Measurements from ENCODE around the gene SLX9. TPM values are rescaled to one million over a fixed set of nuclear protein-coding genes. Genes with fewer than 3 reads are reported as not detected.
"Not testable (repeated sequence)": the region's sequence is repeated elsewhere in the genome, so short reads cannot be mapped to it uniquely, and the experiment has no call there.

The SLX9 gene
- total and polyA plus RNA-seq, 7 donors, result 9.7 to 38.8 (median 20.7) TPM

- DNase-seq, result no peak
- H3K27ac ChIP-seq, result peak overlapping the region; percentile 54 to 92 (median 72)
Measured at GRCh38 chr21:44912158-44912473, 27.7 kb upstream of the SLX9 start.

DNA sequence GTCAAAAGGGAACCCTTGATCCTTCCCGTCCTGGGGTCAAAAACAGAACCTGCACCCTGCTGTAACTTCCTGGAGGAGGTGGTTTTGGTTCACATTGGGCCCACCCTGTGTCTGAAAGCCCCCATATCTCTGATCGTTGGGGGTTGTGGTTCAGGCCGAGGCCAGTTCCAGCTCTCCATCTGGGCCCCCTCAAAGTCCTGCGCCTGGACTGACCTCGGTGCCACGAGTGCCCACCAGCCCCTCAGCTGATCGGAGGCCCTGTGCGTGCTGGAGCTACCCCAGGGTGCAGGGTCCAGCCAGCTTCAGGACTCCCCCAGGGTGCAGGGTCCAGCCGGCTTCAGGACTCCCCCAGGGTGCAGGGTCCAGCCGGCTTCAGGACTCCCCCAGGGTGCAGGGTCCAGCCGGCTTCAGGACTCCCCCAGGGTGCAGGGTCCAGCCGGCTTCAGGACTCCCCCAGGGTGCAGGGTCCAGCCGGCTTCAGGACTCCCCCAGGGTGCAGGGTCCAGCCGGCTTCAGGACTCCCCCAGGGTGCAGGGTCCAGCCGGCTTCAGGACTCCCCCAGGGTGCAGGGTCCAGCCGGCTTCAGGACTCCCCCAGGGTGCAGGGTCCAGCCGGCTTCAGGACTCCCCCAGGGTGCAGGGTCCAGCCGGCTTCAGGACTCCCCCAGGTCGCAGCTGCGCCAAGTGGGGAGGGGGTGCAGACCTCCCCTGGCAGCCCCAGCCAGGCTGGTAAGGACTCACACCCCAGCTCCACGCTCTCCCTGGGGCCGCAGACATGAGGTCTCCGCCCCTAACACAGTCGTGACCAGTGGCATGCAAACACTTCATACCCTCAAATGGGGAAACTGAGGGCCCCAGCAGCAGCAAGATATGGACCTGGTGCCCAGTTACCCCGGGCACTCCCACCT lies 27.1 kb upstream of the SLX9 start:
- H3K4me3 ChIP-seq; intact Hi-C loops (cut with DNase I): not testable (repeated sequence)
- WGBS, 2 donors, result 72 to 73% methylated on average over 19 of the region's 25 CpGs

More at GRCh38 chr21:44912158-44912473, 27.7 kb upstream of the SLX9 start:
- H3K4me3 ChIP-seq, result no peak overlapping the region
- intact Hi-C loops (cut with DNase I), result no loop called here
- H3K4me1 ChIP-seq, result peaks cover 0 to 49% (median 45%) of the 10 kb centered on the region in 4 donors
- H3K36me3 ChIP-seq, result no peaks in the 10 kb centered on the region
- no peaks in the 10 kb centered on the region for H3K9me3 ChIP-seq
- WGBS, 2 donors, result 31 to 34% methylated on average over 8 of the region's 8 CpGs
- H3K27me3 ChIP-seq, result no peaks in the 10 kb centered on the region
- TF ChIP-seq EP300 (IDR thresholded peaks at IDR 0.05), result no peak
- no peak for TF ChIP-seq POLR2AphosphoS5 (IDR thresholded peaks at IDR 0.05)
- TF ChIP-seq, protein P1, sequence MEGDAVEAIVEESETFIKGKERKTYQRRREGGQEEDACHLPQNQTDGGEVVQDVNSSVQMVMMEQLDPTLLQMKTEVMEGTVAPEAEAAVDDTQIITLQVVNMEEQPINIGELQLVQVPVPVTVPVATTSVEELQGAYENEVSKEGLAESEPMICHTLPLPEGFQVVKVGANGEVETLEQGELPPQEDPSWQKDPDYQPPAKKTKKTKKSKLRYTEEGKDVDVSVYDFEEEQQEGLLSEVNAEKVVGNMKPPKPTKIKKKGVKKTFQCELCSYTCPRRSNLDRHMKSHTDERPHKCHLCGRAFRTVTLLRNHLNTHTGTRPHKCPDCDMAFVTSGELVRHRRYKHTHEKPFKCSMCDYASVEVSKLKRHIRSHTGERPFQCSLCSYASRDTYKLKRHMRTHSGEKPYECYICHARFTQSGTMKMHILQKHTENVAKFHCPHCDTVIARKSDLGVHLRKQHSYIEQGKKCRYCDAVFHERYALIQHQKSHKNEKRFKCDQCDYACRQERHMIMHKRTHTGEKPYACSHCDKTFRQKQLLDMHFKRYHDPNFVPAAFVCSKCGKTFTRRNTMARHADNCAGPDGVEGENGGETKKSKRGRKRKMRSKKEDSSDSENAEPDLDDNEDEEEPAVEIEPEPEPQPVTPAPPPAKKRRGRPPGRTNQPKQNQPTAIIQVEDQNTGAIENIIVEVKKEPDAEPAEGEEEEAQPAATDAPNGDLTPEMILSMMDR (IDR thresholded peaks at IDR 0.05), result no peak
- TF ChIP-seq POLR2A (IDR thresholded peaks at IDR 0.05), result no peak

DNA sequence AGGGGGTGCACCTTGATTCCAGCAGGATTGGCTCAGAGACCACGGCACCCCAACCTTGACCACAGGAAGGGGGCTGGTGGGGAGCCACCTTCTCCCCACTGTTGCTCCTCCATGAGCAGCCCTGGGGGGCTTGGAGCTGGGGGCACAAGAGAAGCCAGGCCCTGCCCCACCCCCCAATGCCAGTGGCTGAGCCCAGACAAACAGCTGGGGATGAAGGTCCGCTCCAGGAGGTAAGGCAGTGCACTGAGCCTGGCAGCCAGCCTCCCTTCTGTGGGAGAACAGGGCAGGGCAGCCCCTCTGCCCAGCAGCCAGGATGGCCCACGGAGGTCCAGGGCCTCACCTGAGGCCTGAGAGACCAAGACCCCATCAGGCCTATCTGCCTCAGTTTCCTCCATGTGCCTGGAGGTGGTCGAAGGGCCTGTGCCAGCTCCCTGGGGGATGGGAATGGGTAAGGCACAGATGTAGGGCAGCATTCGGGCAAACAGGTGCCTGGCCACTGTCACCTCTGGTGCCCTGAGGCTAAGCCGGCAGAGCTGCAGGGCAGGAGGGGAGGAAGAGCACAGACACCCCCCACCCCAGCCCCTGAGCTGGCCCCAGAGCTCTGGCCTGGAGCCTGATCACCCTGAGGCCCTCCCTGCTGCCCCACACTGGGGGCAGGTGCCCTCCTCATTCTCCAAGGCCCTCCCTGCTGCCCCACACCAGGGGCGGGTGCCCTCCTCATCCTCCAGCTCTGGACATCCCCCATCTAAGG lies 26.2 kb upstream of the SLX9 start:
- no peaks in the 10 kb centered on the region for H3K9me3 ChIP-seq
- TF ChIP-seq, protein P1 (IDR thresholded peaks at IDR 0.05), result no peak
- TF ChIP-seq POLR2A (IDR thresholded peaks at IDR 0.05) (no peak), EP300 (IDR thresholded peaks at IDR 0.05) (no peak), POLR2AphosphoS5 (IDR thresholded peaks at IDR 0.05) (no peak)
- intact Hi-C loops (cut with DNase I), result no loop called here
- peaks cover 0 to 35% (median 32%) of the 10 kb centered on the region in 4 donors for H3K4me1 ChIP-seq
- no peak overlapping the region for H3K27ac ChIP-seq
- H3K36me3 ChIP-seq, result no peaks in the 10 kb centered on the region
- DNase-seq, result no peak
- WGBS, 2 donors, result 67% methylated on average over 7 of the region's 7 CpGs
- no peak overlapping the region for H3K4me3 ChIP-seq
- no peaks in the 10 kb centered on the region for H3K27me3 ChIP-seq

More for the DNA sequence above, 27.1 kb upstream of the SLX9 start:
- DNase-seq, H3K36me3 ChIP-seq, H3K9me3 ChIP-seq, H3K27me3 ChIP-seq: not testable (repeated sequence)
- Histone ChIP-seq H3K27ac (peak overlapping the region in 2 of 4 donors; percentile 83 to 92), H3K4me1 (peaks cover 0 to 43% (median 39%) of the 10 kb centered on the region in 4 donors)

DNA sequence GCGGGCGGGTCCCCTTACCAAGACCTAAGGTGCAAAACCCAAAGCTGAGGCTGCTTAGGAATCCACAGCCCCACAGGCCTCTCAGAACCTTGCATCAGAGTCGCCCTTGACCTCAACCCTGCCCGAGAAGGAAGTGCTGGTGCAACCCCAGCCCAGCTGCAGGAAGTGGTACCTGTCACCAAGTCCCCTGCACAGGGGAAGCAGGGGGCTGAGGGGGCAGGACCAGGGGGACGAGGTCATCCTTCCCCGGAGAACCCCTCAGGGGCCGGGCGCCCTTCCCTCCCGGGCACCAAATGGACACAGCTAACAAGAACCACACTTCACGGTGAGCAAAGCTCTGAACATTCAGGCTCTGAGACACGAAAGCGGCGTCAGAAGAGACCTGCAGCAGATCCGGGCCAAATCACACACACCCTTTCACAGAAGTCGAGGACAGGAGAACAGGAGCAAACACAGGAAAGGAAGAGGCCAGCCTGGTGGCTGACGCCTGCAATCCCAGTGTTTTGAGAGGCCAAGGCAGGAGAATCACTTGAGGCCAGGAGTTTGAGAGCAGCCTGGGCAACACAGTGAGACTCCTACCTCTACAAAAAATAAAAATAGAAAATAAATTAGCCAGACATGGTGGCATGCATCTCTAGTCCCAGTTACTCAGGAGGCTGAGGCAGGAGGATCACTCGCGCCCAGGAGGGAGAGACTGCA lies 25.5 kb upstream of the SLX9 start:
- Histone ChIP-seq H3K27ac (no peak overlapping the region), H3K36me3 (no peaks in the 10 kb centered on the region), H3K9me3 (no peaks in the 10 kb centered on the region), H3K4me1 (peaks cover 0 to 28% (median 25%) of the 10 kb centered on the region in 4 donors), H3K4me3 (no peak overlapping the region), H3K27me3 (peaks cover 0 to 2% (median 0%) of the 10 kb centered on the region in 3 donors)
- intact Hi-C loops (cut with DNase I), result no loop called here
- WGBS, 2 donors, result 54 to 82% methylated on average over 18 of the region's 18 CpGs
- TF ChIP-seq, protein P1 (IDR thresholded peaks at IDR 0.05), result no peak
- TF ChIP-seq POLR2A (IDR thresholded peaks at IDR 0.05), result no peak
- TF ChIP-seq EP300 (IDR thresholded peaks at IDR 0.05), result no peak
- no peak for TF ChIP-seq POLR2AphosphoS5 (IDR thresholded peaks at IDR 0.05)
- no peak for DNase-seq

All from sigmoid colon (tissue), 7 donors.